Raji (cell line): ENCODE data around the gene PTPN1.

ENCODE experiments used
- POLR2A ChIP-seq: IDR thresholded peaks from 2 replicates; pipeline ENCODE4 v1.6.1; 2011; ENCODE audit warnings: low read depth, low read length, control low read depth; ENCODE audit not compliant: insufficient read depth

Gene PTPN1

DNA sequence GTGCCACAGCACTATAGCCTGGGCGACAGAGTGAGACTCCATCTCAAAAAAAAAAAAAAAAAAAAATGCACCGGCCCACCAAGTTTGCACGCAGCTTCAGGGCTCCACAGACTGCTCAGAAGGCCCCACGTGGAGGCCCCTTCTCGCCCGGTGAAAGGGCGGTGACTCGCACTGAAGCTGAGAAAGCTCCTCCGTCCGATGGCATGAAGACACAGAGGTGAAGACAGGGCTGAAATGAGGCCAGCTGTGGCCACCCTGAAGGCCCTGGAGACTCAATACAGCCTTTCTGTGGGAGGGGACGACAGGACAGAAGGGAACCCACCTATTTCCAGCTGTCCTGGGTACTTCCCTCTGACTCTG lies 84.0 kb downstream of the PTPN1 start:
- TF ChIP-seq POLR2A = no peak

DNA sequence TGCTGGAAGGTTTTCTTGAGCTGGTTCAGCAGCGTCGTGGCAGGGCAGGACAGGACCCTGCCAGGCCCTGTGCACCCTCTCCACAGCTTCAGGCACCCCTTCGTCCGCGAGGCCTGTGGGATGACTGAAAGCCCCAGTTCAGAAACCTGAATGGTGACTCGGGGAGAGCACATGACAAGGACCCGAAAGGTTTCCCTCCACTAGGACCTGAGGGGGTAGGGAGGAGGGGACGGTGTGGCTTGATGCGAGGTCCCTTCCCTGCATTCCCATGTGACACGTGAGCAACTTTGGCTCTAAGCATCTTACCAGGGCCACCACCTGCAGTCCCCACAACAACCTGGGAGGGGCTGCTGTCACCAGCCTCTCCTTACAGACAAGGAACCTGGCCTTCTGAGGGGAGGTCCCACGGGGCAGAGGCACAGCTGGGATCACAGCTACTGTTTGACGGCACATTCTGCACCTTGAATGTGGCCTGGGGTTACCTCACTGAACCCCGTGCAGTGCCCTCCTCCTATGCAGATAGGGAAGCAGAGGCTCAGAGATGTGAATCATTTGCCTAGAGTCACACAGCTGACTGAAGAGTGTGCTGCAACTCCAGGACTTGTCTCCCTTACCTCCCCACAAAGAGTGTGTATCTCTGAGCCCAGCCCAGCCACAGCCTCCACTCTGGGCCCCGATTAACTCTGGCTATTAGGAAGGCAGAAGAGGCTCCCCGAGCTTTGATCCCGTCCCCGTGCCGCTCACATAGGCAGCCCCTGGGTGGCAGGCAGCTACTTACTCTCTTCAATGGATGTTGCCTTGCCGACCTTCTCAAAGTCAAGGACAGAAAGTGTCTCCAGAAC lies 84.6 kb downstream of the PTPN1 start:
- TF ChIP-seq POLR2A = no peak

DNA sequence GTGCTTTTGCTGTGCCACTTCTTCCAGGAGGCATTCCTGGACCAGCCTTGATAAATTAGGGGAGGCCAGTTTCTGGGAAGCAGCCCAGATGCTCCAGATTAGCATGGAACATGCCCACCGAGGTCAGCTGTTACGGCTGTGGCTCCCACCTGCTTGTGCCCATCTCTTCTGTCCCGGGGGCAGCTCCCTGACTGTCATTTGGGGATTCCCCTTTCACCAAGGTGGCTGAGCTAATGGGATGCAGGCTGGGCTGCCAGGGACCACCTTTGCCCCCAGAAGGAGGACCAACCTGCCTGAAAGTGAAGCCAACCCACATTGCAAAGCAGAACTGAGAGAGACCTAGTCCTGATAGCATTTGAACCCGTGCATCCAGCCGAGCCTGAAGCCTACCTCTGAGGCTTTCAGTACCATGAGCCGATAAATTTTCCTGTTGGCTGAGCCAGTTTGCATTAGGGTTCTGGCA lies 85.3 kb downstream of the PTPN1 start:
- TF ChIP-seq POLR2A = no peak

DNA sequence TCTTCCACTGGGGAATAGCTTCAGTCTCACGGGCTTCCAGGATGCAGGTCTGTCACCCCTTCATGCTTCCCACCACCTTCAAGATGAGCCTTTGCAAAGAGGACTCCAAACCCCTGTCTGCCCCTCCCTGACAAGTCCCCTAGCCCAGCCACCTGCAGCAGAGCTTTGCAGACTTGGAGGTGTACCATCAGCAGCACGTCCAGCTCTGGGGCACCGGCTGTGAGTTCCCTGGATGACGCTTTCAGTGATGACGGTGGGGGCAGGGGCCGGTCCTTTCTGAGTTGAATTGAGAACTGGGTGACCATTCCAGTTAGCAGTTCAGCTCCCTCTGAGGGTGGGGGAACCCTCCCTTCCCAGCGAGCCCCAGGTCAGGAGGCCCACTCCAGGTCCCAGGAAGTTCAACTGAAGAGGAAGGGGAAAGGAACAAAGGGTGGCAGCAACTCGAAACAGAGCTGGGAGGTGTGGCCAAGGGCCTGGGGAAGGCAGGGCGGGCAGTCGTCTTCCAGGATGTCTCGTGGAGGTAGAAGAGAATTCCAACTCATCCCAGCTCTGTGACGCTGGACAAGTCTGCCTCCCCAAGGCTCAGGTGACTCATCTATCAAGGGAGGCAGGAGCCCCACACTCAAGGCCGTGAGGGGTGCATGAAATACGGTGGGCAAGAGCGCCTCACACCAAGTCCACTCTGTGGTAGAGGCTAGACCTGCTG lies 86.0 kb downstream of the PTPN1 start:
- no peak for TF ChIP-seq POLR2A

DNA sequence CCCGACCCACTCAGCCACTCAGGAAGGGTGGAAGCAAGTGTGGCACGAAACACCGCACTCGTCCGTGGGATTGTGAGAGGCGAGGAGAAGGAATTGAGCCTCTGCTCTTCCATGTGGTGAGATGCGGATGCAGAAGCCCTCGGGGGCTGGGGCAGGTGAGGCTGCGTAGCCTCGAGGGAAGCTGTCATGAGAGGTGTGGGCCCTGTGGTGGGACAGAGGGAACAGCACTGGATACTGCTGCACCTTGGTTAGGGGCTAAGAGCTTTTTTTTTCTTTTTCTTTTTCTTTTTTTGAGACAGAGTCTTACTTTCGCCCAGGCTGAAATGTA lies 86.5 kb downstream of the PTPN1 start:
- no peak for TF ChIP-seq POLR2A

DNA sequence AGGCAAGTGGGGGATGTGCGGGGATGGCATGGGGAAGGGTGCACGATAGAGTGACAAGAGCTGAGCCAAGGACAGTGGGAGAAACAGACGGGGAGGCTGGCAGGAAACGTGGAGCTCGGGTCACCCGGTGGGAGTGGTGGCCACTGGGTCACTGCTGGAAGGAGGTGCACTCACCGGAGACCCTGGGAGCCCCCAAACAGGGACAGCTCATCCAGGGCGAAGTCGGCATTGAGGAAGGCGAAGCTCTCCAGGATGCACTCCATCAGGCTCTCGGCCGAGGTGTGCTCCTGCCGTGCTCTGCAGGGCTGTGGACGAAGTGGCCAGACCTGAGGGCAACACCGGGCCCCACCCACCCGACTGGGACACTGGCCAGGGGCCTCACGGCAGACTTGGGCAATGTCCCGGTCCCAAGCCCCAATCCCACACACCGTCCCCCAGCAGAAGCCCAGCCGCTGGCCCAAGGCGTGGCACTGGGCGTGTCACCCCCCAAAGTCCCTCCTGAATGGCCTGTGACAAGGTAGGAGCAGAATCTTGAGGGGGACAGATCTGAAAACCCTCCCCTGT lies 87.3 kb downstream of the PTPN1 start:
- TF ChIP-seq POLR2A = no peak

DNA sequence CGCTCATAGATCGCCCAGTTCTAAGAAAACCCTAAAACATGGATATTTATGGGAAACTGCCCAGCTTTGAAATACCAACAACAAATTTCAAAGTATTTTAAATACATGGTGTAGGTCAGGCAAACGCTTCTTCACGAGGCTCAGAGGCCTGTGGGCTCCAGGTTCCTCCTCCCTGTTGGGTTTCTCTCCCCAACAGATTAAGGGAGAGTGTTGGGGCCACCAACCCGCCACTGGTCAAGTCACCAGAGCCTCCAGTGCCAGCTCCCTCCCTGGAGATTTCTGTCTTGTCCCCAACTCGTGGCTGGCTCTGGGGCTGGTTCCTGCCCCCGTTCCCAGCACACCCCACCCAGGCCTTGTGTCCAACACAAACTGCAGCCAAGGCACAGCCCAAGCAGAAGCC lies 87.9 kb downstream of the PTPN1 start:
- no peak for TF ChIP-seq POLR2A

DNA sequence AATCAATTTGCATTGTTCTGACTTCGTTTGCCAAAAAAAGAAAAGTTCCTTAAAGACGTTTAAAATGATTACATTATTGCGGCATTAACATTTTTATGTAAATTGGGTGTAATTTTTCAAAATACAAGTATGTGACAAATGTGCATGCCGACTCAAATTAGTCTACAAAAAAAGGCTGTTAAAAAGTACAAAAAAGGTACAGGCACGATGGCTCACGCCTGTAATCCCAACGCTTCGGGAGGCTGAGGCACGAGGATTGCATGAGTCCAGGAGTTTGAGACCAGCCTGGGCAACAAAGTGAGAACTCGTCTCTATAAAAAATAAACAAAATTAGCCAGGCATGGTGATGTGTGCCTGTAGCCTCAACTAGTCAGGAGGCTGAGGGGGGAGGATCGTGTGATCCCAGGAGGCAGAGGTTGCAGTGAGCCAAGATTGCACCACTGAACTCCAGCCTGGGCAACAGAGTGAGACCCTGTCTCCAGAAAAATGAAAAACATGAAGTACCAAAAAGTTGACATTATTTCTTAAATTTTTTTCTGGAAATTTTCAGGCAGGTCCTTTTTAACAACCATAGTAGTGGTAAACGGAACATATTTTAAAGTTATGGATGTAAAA lies 90.2 kb downstream of the PTPN1 start:
- TF ChIP-seq POLR2A = no peak

DNA sequence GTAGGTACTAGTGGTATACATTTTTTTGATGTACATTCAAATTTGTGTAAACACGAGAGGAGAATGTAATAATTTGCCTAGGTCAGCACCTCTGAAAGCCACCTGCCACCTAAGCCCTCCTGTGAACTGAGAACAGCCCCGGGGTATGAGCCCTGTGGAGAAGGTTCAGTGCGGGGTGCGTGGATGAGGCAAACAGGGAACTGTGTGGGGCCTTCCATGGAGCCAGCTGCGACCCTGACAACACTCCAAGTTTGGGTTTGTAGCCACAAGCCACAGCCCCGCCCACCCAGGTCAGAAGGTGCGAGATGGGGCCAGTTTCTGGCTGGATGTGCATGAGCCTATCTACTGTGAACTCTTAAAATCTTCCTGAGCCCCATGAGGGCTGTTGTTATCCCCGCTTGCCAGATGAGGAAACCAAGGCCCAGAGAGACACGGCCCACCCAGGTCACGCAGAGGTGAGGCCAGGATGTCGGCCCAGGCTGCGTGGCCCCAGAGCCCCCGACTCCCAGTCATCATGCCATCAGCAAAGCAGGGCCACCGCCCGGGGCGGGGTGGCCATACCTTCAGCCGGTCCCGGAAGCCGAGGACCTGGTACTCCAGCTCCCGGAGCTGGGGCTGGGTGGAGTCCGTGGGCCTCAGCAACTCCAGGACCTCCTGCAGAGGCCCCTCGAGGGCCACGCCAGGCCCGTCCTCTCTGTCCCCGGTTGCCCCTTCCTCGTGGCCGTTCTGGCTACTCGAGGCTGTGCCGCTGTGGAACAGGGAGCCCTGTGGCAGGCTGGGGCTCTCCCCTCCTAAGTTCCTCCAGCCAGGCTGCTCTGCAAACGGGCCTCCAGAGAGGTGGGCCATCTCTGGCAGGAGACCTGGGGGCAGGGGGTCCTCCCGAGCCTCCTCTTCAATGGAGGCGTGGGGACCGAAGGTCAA lies 91.6 kb downstream of the PTPN1 start:
- TF ChIP-seq POLR2A = no peak

DNA sequence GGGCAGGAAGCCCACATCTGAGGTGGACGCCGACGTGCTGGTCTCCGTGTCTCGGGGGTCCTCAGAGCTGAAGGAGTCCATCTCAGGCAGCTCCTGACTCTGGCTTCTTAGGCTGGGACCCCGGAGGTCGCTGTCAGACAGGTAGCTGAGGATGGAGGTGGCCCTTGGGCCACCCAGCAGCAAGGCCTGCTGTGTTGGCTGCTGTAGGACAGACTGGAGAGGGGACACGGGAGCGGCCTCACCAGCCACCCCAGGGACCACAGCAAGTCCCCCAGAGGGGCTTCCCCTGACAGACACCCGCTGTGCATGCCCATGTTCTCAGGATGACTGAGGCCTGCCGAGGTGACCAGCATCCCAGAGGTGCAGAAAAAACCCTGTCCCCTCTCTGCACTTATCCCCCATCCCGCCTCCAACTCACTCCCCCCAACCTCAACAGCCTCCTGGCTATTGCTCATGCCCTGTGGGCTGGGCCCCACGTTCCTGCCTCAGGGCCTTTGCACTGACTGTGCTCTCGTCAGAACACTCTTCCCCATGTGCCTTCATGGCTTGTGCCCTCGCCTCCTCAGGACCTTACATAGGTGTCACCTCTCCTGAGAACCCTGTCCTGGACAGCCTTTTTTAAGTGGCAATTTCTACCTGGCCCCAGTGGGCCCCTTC lies 92.4 kb downstream of the PTPN1 start:
- TF ChIP-seq POLR2A = no peak

DNA sequence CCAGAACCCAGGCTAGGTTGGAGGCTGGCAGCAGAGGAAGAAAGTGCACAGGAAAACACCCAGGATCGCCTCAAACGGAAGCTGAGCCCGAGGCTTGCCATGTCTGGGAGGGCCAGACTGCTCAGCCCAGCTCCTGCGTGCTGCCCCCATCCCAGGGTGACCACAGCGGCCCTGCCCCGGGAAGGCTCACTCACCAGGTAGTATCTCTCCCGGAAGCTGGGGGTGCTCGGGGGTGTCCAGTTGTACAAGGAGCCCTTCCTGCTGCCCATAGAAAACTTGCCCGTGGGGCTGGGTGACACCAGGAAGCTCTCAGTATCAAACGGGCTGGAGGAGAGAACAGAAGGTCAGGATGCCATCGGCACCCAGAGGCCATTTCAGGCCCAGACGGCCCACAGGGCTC lies 94.3 kb downstream of the PTPN1 start:
- no peak for TF ChIP-seq POLR2A

DNA sequence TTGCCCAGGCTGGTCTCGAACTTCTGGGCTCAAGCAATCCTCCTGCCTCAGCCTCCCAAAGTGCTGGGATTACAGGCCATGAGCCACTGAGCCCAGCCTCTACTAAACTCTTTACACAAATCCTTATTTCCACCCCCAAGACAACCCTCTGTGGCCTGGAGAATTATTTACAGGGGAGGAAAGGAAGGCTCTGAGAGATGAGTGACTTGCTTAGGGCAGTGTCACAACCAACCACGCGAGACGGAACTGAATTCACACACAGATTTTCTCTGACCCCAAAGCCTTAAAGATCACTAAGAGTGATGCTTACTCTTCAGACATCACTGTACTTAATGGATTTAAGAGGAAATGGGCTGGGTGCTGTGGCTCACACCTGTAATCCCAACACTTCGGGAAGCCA lies 95.0 kb downstream of the PTPN1 start:
- TF ChIP-seq POLR2A = no peak

DNA sequence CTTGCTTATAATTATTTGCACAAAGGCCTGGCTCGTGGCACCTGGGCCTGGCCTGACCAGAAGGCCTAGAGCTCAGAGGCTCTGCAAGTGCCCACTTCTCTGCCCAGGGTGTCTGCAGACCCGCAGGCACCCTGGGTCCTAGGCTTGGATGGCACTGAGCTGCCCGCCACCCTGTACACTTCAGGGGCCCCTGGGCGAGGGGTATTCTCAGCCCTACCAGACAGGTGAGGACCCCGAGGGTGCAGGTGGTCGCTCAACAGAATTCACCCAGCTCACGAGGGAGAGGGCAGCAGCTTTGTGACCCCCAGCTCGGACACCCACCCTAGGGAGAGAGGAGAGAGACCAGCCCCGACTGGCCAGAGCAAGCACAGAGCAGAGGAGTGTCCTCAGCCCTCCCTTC lies 97.3 kb downstream of the PTPN1 start:
- TF ChIP-seq POLR2A = no peak
